K562 (cell line): Measurements from ENCODE around the gene SLC49A3. TPM values are rescaled to one million over a fixed set of nuclear protein-coding genes. Genes with fewer than 3 reads are reported as not detected.

Source experiments
- ATAC-seq: fragments of 200-7000 bp; cut with Tn5 transposase; 3 replicates; pipeline ENCODE4 v1.9.1; 2020; ENCODE audit warnings: moderate library complexity
- BruUV-seq: library from RNA; stranded (reverse); fragments of 400-500 nt; replicated peaks from 2 replicates; lab custom pipeline; 2021; lab: Mats Ljungman, UMichigan
- CTCF ChIA-PET: fragments of 300-600 bp; formaldehyde crosslinking; extraction: SDS; loops from one replicate; lab custom pipeline; 2021; ENCODE audit warnings: low intra/inter-chr PET ratio; lab: Yijun Ruan, JAX
- POLR2A ChIA-PET: fragments of 300-600, 350-650 bp; sonication (Branson Sonifier 250); formaldehyde crosslinking; extraction: SDS; loops from one replicate; lab custom pipeline; 2021; ENCODE audit warnings: antibody characterized with exemption, inconsistent platforms; lab: Yijun Ruan, JAX
- DNase-seq, 4 experiments: peaks; one replicate each; pipeline versions ENCODE4 v3.0.0 to v3.0.0-alpha.2; 2011 to 2018; ENCODE audit warnings: low spot score in 3 of 4, mixed read lengths in 3 of 4; ENCODE audit errors: extremely low read depth in 1 of 4
- FAIRE-seq: peaks from 2 replicates; lab custom pipeline; 2011; peaks lifted over from hg19 to GRCh38; lab: Jason Lieb, UNC
- H2AFZ ChIP-seq: 2 replicates; pipeline ENCODE4 v1.6.0; 2011; ENCODE audit warnings: low read depth, low read length, control low read depth, inconsistent platforms
- H3K27ac ChIP-seq: fragments of 200-600 bp; 3 replicates; pipeline ENCODE4 v1.8.0; 2011; ENCODE audit warnings: low read depth, mild to moderate bottlenecking, control low read depth, inconsistent platforms, low read length, moderate library complexity, mixed read lengths; ENCODE audit errors: extremely low read depth
- H3K27me3 ChIP-seq, 2 experiments: fragments of 300-600 bp in 1 of 2; 2 replicates in 1 of 2; 3 replicates in 1 of 2; pipeline versions ENCODE4 v1.6.0 to v1.8.0; 2011; ENCODE audit warnings: inconsistent platforms in 2 of 2, low read length in 2 of 2, mild to moderate bottlenecking in 1 of 2, mixed read lengths in 1 of 2, moderate library complexity in 1 of 2; ENCODE audit not compliant: control insufficient read depth in 2 of 2, insufficient read depth in 2 of 2
- H3K36me3 ChIP-seq: fragments of 300-600 bp; 3 replicates; pipeline ENCODE4 v1.8.0; 2011; ENCODE audit warnings: mild to moderate bottlenecking, low read length, inconsistent platforms; ENCODE audit not compliant: control insufficient read depth, insufficient read depth
- H3K4me1 ChIP-seq, 2 experiments: fragments of 200-600 bp in 1 of 2; replicated peaks in 1 of 2; 2 replicates in 1 of 2; 3 replicates in 1 of 2; pipeline versions ENCODE4 v1.5.1 to v1.8.0; 2011; ENCODE audit warnings: inconsistent platforms in 2 of 2, low read length in 2 of 2, mild to moderate bottlenecking in 1 of 2, mixed read lengths in 1 of 2, moderate library complexity in 1 of 2; ENCODE audit not compliant: control insufficient read depth in 2 of 2, insufficient read depth in 2 of 2
- H3K4me2 ChIP-seq: 2 replicates; pipeline ENCODE4 v1.6.1; 2011; ENCODE audit warnings: low read length, control low read depth, inconsistent platforms, mixed read lengths; ENCODE audit not compliant: insufficient read depth
- H3K4me3 ChIP-seq: fragments of 200-600 bp; sonication (generic), shearing (Covaris generic); 2 replicates; pipeline ENCODE4 v1.5.1; 2016; ENCODE audit warnings: control low read depth, inconsistent platforms
- H3K79me2 ChIP-seq: fragments of 200-600 bp; 3 replicates; pipeline ENCODE4 v1.8.0; 2011; ENCODE audit warnings: low read length, inconsistent platforms; ENCODE audit not compliant: control insufficient read depth, insufficient read depth
- H3K9ac ChIP-seq, 2 experiments: 2 replicates each; pipeline versions ENCODE4 v1.6.0 to v1.6.1; 2011; ENCODE audit warnings: low read depth in 2 of 2, low read length in 2 of 2, control low read depth in 1 of 2, inconsistent platforms in 1 of 2, mild to moderate bottlenecking in 1 of 2, mixed read lengths in 1 of 2; ENCODE audit not compliant: insufficient read depth in 1 of 2
- H3K9me1 ChIP-seq: one replicate; pipeline ENCODE4 v1.6.0; 2011; ENCODE audit warnings: inconsistent platforms, mild to moderate bottlenecking, low read length, moderate library complexity; ENCODE audit not compliant: control insufficient read depth, insufficient read depth
- H3K9me3 ChIP-seq: replicated peaks from 2 replicates; pipeline ENCODE4 v1.5.1; 2011; ENCODE audit warnings: low read depth, low read length, inconsistent platforms; ENCODE audit not compliant: control insufficient read depth, insufficient read depth
- H4K20me1 ChIP-seq: replicated peaks from 2 replicates; pipeline ENCODE4 v1.6.1; 2011; ENCODE audit warnings: low read length, inconsistent platforms, mixed read lengths; ENCODE audit not compliant: control insufficient read depth, insufficient read depth
- WGBS: fragments of 100-300 bp; shearing (Covaris generic); methylation state at CpG from one replicate; pipeline ENCODE4 v1.1.6; 2016; ENCODE audit warnings: low coverage, mixed read lengths; ENCODE audit not compliant: insufficient coverage; ENCODE audit errors: missing lambda C conversion rate; 5-methylcytosine and 5-hydroxymethylcytosine counted together
- in situ Hi-C: fragments of 300-500 bp; cut with MboI; formaldehyde crosslinking; loops from 4 replicates; pipeline ENCODE4 v1.15.0; 2018; ENCODE audit warnings: inconsistent platforms, mixed read lengths
- intact Hi-C: fragments of 100-400 bp; cut with micrococcal nuclease; formaldehyde crosslinking; loops from 2 replicates; pipeline ENCODE4 v1.14.2; 2022
- polyA plus RNA-seq, 8 experiments: library from polyadenylated mRNA; depleted of rRNA in 4 of 8; stranded (reverse) in 5 of 8; unstranded in 3 of 8; fragments of >200 nt; fragmentation: Nextera tagmentation in 2 of 8; fragmentation: Illumina TruSeq in 1 of 8; extraction: Ambion mirVana in 2 of 8; extraction: Trizol in 1 of 8; gene quantifications; 2 replicates each; pipeline versions ENCODE4 v1.2.1 to v1.2.3, GENCODE V29; 2011 to 2014; ENCODE audit warnings: inconsistent platforms in 1 of 8, missing spikeins in 1 of 8
- total RNA-seq, 7 experiments: library from RNA; depleted of rRNA in 6 of 7; stranded (reverse); fragments of >200 nt in 6 of 7; fragmentation: Illumina TruSeq in 2 of 7; extraction: Trizol in 2 of 7; gene quantifications; 2 replicates each; pipeline versions ENCODE4 v1.2.1 to v1.2.3, GENCODE V29; 2011 to 2021; ENCODE audit warnings: low replicate concordance in 1 of 7
- TF ChIP-seq, protein P1 (sequence below): fragments of 450-650 bp; IDR thresholded peaks from 2 replicates; pipeline ENCODE4 v1.7.0; 2016; ENCODE audit warnings: borderline replicate concordance
- TF ChIP-seq, protein P2 (sequence below): fragments of 450-650 bp; formaldehyde crosslinking; IDR thresholded peaks from 2 replicates; pipeline ENCODE4 v1.4.0; 2020; ENCODE audit warnings: mild to moderate bottlenecking, mixed read lengths

Gene SLC49A3
- total and polyA plus RNA-seq, 9 of the 15 experiments (the other 6 are each of a cell fraction or from before 2014, with no cell fraction given), result 0.24 to 0.41 TPM; not detected in 7

DNA sequence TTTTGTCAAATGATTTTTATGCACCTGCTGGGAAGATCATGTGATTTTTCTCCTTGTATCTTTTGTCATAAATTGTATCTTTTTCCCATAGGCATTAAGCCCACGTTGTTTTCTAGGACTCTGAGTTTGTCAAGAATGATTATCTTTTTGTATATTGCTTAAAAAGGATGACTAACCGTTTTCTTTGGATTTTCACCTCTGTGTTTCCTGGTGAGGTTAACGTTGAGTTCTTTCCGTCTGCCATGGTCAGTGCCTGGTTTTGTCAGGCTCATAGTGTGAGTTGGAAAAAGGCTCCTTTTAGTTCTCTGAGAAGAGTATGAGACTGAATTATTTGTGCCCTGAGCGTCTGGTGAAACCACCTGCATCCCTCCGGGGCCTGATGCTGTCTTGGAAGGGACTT lies 38.6 kb upstream of the SLC49A3 start:
- WGBS, result 39% methylated on average over 6 of the region's 6 CpGs
- FAIRE-seq, result no peak
- no peaks in the 10 kb centered on the region for H3K9me1 ChIP-seq

More for the DNA sequence above, 38.6 kb upstream of the SLC49A3 start:
- ATAC-seq, result no peak
- Histone ChIP-seq H3K36me3 (peaks cover 22% of the 10 kb centered on the region; the same call in 1 of the 3 replicates), H3K27ac (peak overlapping the region; percentile 14; the same call in 1 of the 3 replicates), H3K4me1 (peaks cover 20 to 63% of the 10 kb centered on the region in 2 experiments), H3K9me3 (peaks cover 4% of the 10 kb centered on the region), H3K4me3 (no peak overlapping the region), H2AFZ (no peak overlapping the region), H3K9ac (no peak overlapping the region), H3K79me2 (peaks cover 42% of the 10 kb centered on the region), H4K20me1 (no peaks in the 10 kb centered on the region; the same call in 1 of the 2 replicates), H3K27me3 (no peaks in the 10 kb centered on the region), H3K4me2 (no peak overlapping the region; the same call in 1 of the 2 replicates)
- TF ChIP-seq, protein P1, sequence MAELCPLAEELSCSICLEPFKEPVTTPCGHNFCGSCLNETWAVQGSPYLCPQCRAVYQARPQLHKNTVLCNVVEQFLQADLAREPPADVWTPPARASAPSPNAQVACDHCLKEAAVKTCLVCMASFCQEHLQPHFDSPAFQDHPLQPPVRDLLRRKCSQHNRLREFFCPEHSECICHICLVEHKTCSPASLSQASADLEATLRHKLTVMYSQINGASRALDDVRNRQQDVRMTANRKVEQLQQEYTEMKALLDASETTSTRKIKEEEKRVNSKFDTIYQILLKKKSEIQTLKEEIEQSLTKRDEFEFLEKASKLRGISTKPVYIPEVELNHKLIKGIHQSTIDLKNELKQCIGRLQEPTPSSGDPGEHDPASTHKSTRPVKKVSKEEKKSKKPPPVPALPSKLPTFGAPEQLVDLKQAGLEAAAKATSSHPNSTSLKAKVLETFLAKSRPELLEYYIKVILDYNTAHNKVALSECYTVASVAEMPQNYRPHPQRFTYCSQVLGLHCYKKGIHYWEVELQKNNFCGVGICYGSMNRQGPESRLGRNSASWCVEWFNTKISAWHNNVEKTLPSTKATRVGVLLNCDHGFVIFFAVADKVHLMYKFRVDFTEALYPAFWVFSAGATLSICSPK, result no peak
- TF ChIP-seq, protein P2, sequence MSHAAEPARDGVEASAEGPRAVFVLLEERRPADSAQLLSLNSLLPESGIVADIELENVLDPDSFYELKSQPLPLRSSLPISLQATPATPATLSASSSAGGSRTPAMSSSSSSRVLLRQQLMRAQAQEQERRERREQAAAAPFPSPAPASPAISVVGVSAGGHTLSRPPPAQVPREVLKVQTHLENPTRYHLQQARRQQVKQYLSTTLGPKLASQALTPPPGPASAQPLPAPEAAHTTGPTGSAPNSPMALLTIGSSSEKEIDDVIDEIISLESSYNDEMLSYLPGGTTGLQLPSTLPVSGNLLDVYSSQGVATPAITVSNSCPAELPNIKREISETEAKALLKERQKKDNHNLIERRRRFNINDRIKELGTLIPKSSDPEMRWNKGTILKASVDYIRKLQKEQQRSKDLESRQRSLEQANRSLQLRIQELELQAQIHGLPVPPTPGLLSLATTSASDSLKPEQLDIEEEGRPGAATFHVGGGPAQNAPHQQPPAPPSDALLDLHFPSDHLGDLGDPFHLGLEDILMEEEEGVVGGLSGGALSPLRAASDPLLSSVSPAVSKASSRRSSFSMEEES, result peak; percentile 49
- in situ Hi-C loops (no loop called here), intact Hi-C loops (no loop called here)
- CTCF ChIA-PET, result no interaction called here
- POLR2A ChIA-PET, result interaction anchor here (0.8 kb wide), 1 partner anchor 54 kb away, joined by 3 read pairs; no protein-coding TSS in a partner anchor
- no TSS peak for BruUV-seq
- no peak for DNase-seq
